Type B pancreatic cell (in vitro differentiated cells): ENCODE results near the gene MAP1LC3C. TPM values are rescaled to one million over a fixed set of nuclear protein-coding genes. Genes with fewer than 3 reads are reported as not detected.

Experiments used
- DNase-seq: peaks from one replicate; pipeline ENCODE4 v3.0.0; 2021; ENCODE audit warnings: mixed read lengths; ENCODE audit not compliant: unreplicated experiment; ENCODE audit errors: extremely low spot score
- H3K27ac Mint-ChIP-seq: 2 replicates; pipeline ENCODE4 v1.8.0; 2021; ENCODE audit warnings: mild to moderate bottlenecking, mixed read lengths
- H3K27me3 Mint-ChIP-seq: 2 replicates; pipeline ENCODE4 v1.8.0; 2021; ENCODE audit warnings: mixed read lengths
- H3K36me3 Mint-ChIP-seq: 2 replicates; pipeline ENCODE4 v1.8.0; 2021; ENCODE audit warnings: mixed read lengths
- H3K4me1 Mint-ChIP-seq: one replicate; pipeline ENCODE4 v1.8.0; 2021; ENCODE audit warnings: mixed read lengths; ENCODE audit not compliant: unreplicated experiment
- H3K4me3 Mint-ChIP-seq: 2 replicates; pipeline ENCODE4 v1.8.0; 2021; ENCODE audit warnings: mild to moderate bottlenecking, mixed read lengths
- H3K9me3 Mint-ChIP-seq: 2 replicates; pipeline ENCODE4 v1.8.0; 2021; ENCODE audit warnings: mixed read lengths
- CTCF ChIP-seq: fragments of 200-600 bp; sonication (generic); conservative IDR thresholded peaks from 2 replicates; pipeline ENCODE4 v1.5.0; 2021; ENCODE audit warnings: antibody characterized with exemption, mild to moderate bottlenecking
- total RNA-seq: library from RNA; stranded (reverse); gene quantifications from 2 replicates; pipeline ENCODE4 v1.2.1, GENCODE V29; 2021; ENCODE audit warnings: low replicate concordance

Gene MAP1LC3C
- total RNA-seq, 1 donor from 2014 or later = 3.2 TPM

GRCh38 chr1:242002072-242002471 lies 3.2 kb upstream of the MAP1LC3C start:
- no peaks in the 10 kb centered on the region for H3K36me3 Mint-ChIP-seq
- no peak for DNase-seq
- H3K27ac Mint-ChIP-seq = no peak overlapping the region
- H3K4me3 Mint-ChIP-seq = no peak overlapping the region
- H3K4me1 Mint-ChIP-seq = peaks cover 10% of the 10 kb centered on the region
- no peak for TF ChIP-seq CTCF
- no peaks in the 10 kb centered on the region for H3K27me3 Mint-ChIP-seq
- H3K9me3 Mint-ChIP-seq = no peaks in the 10 kb centered on the region

GRCh38 chr1:242000434-242000833 lies 1.5 kb upstream of the MAP1LC3C start:
- no peak overlapping the region for H3K4me3 Mint-ChIP-seq
- H3K4me1 Mint-ChIP-seq = peaks cover 10% of the 10 kb centered on the region
- TF ChIP-seq CTCF = no peak
- DNase-seq = no peak
- H3K27ac Mint-ChIP-seq = no peak overlapping the region
- H3K27me3 Mint-ChIP-seq = no peaks in the 10 kb centered on the region
- no peaks in the 10 kb centered on the region for H3K36me3 Mint-ChIP-seq
- H3K9me3 Mint-ChIP-seq = no peaks in the 10 kb centered on the region

- Mint-ChIP-seq H3K4me1 (peaks cover 10% of the 10 kb centered on the region), H3K36me3 (no peaks in the 10 kb centered on the region), H3K9me3 (no peaks in the 10 kb centered on the region), H3K4me3 (peak overlapping the region; percentile 72), H3K27me3 (no peaks in the 10 kb centered on the region), H3K27ac (no peak overlapping the region)
- TF ChIP-seq CTCF = peak; percentile 79
- DNase-seq = peak; percentile 69
Measured at GRCh38 chr1:241998412-241998921, 431 bp downstream of the MAP1LC3C start.

GRCh38 chr1:241997401-241997998 lies 1.4 kb downstream of the MAP1LC3C start:
- no peak for TF ChIP-seq CTCF
- Mint-ChIP-seq H3K36me3 (no peaks in the 10 kb centered on the region), H3K4me3 (peak overlapping the region; percentile 67), H3K4me1 (peaks cover 9% of the 10 kb centered on the region), H3K27me3 (no peaks in the 10 kb centered on the region), H3K27ac (no peak overlapping the region), H3K9me3 (no peaks in the 10 kb centered on the region)
- DNase-seq = no peak

GRCh38 chr1:241994171-241994570 lies 4.7 kb downstream of the MAP1LC3C start:
- Mint-ChIP-seq H3K36me3 (no peaks in the 10 kb centered on the region), H3K4me3 (no peak overlapping the region), H3K9me3 (no peaks in the 10 kb centered on the region), H3K27ac (no peak overlapping the region), H3K4me1 (peaks cover 10% of the 10 kb centered on the region), H3K27me3 (no peaks in the 10 kb centered on the region)
- no peak for DNase-seq
- no peak for TF ChIP-seq CTCF

GRCh38 chr1:241992734-241993133 lies 6.2 kb downstream of the MAP1LC3C start:
- no peaks in the 10 kb centered on the region for H3K27me3 Mint-ChIP-seq
- H3K36me3 Mint-ChIP-seq = no peaks in the 10 kb centered on the region
- no peak for TF ChIP-seq CTCF
- no peaks in the 10 kb centered on the region for H3K9me3 Mint-ChIP-seq
- peaks cover 4% of the 10 kb centered on the region for H3K4me1 Mint-ChIP-seq
- no peak overlapping the region for H3K27ac Mint-ChIP-seq
- no peak overlapping the region for H3K4me3 Mint-ChIP-seq
- DNase-seq = no peak
